Neural cell (in vitro differentiated cells): ENCODE results near the gene RETREG1. TPM values are rescaled to one million over a fixed set of nuclear protein-coding genes. Genes with fewer than 3 reads are reported as not detected.

Experiments
- H2AFZ ChIP-seq: fragments of 200-600, 300-800 bp; sonication (generic), shearing (Covaris generic); 2 replicates; pipeline ENCODE4 v1.6.0; 2014; ENCODE audit warnings: low read depth, mild to moderate bottlenecking, antibody characterized with exemption, low read length, moderate library complexity
- H3F3A ChIP-seq: fragments of 200-600 bp; shearing (Covaris generic); 2 replicates; pipeline ENCODE4 v1.6.1; 2016; ENCODE audit warnings: mild to moderate bottlenecking, moderate library complexity, mixed read lengths, antibody characterized with exemption, low read length; ENCODE audit not compliant: insufficient read depth, poor library complexity, severe bottlenecking
- H3K27ac ChIP-seq: fragments of 200-600, 300-800 bp; sonication (generic), shearing (Covaris generic); 2 replicates; pipeline ENCODE4 v1.5.1; 2014; ENCODE audit warnings: mild to moderate bottlenecking, low read length, moderate library complexity
- H3K27me3 ChIP-seq: fragments of 300-800, 200-600 bp; sonication (generic), shearing (Covaris generic); 2 replicates; pipeline ENCODE4 v1.6.0; 2014; ENCODE audit warnings: mild to moderate bottlenecking, low read depth, low read length, moderate library complexity; ENCODE audit not compliant: insufficient read depth
- H3K36me3 ChIP-seq: fragments of 300-800, 200-600 bp; sonication (generic), shearing (Covaris generic); 2 replicates; pipeline ENCODE4 v1.5.1; 2014; ENCODE audit warnings: mild to moderate bottlenecking, antibody characterized with exemption, low read length, moderate library complexity; ENCODE audit not compliant: insufficient read depth
- H3K4me2 ChIP-seq: fragments of 300-800, 200-600 bp; sonication (generic), shearing (Covaris generic); 2 replicates; pipeline ENCODE4 v1.6.0; 2014; ENCODE audit warnings: mild to moderate bottlenecking, low read length
- H3K4me3 ChIP-seq: fragments of 300-800, 200-600 bp; sonication (generic), shearing (Covaris generic); 2 replicates; pipeline ENCODE4 v1.5.1; 2014; ENCODE audit warnings: mild to moderate bottlenecking, low read length, moderate library complexity
- H3K79me2 ChIP-seq: fragments of 200-600 bp; shearing (Covaris generic); replicated peaks from 2 replicates; pipeline ENCODE4 v1.6.0; 2014; ENCODE audit warnings: mild to moderate bottlenecking, low read length, moderate library complexity; ENCODE audit not compliant: insufficient read depth
- H3K9ac ChIP-seq: fragments of 300-800, 200-600 bp; sonication (generic), shearing (Covaris generic); 2 replicates; pipeline ENCODE4 v1.6.1; 2016; ENCODE audit warnings: mild to moderate bottlenecking, low read length, mixed read lengths
- H3K9me2 ChIP-seq: fragments of 200-600 bp; shearing (Covaris generic); 2 replicates; pipeline ENCODE4 v1.6.1; 2016; ENCODE audit warnings: mild to moderate bottlenecking, low read length, mixed read lengths; ENCODE audit not compliant: insufficient read depth
- H3K9me3 ChIP-seq: fragments of 200-600, 300-800 bp; sonication (generic), shearing (Covaris generic); 2 replicates; pipeline ENCODE4 v1.6.1; 2016; ENCODE audit warnings: mild to moderate bottlenecking, mixed run types, low read length, moderate library complexity, mixed read lengths
- H4K20me1 ChIP-seq: fragments of 200-600 bp; shearing (Covaris generic); 2 replicates; pipeline ENCODE4 v1.6.1; 2016; ENCODE audit warnings: mild to moderate bottlenecking, mixed run types; ENCODE audit not compliant: insufficient read depth
- CTCF ChIP-seq: fragments of 450-650 bp; IDR thresholded peaks from 2 replicates; pipeline ENCODE4 v1.5.1; 2014; ENCODE audit warnings: antibody characterized with exemption, mild to moderate bottlenecking, moderate library complexity; ENCODE audit not compliant: poor library complexity, severe bottlenecking
- EP300 ChIP-seq: fragments of 450-650 bp; conservative IDR thresholded peaks from 2 replicates; pipeline ENCODE4 v1.6.1; 2014; ENCODE audit warnings: antibody characterized with exemption, mild to moderate bottlenecking, moderate library complexity; ENCODE audit not compliant: poor library complexity, severe bottlenecking
- POLR2AphosphoS5 ChIP-seq: IDR thresholded peaks from 2 replicates; pipeline ENCODE4 v1.6.1; 2012
- REST ChIP-seq: IDR thresholded peaks from 2 replicates; pipeline ENCODE4 v1.6.1; 2012; ENCODE audit warnings: borderline replicate concordance
- TAF1 ChIP-seq: IDR thresholded peaks from 2 replicates; pipeline ENCODE4 v1.6.1; 2012; ENCODE audit warnings: low read depth
- polyA plus RNA-seq: library from polyadenylated mRNA; depleted of rRNA; stranded (reverse); fragments of >200 nt; gene quantifications from 2 replicates; pipeline ENCODE4 v1.2.3, GENCODE V29; 2014

RETREG1 gene
- polyA plus RNA-seq, 1 donor from 2014 or later, result 25.4 TPM

GRCh38 chr5:16577677-16578076 is 39.1 kb downstream of the RETREG1 start:
- no peak overlapping the region for H3K27ac ChIP-seq

GRCh38 chr5:16574789-16575721 is 41.7 kb downstream of the RETREG1 start:
- Histone ChIP-seq H3K27me3 (no peaks in the 10 kb centered on the region), H3K4me2 (no peak overlapping the region), H3K79me2 (no peaks in the 10 kb centered on the region), H3K9me2 (no peaks in the 10 kb centered on the region), H4K20me1 (no peaks in the 10 kb centered on the region), H3K9ac (no peak overlapping the region), H3K4me3 (no peak overlapping the region), H2AFZ (no peak overlapping the region), H3F3A (no peaks in the 10 kb centered on the region), H3K9me3 (no peaks in the 10 kb centered on the region), H3K36me3 (no peaks in the 10 kb centered on the region), H3K27ac (no peak overlapping the region)
- no peak for TF ChIP-seq POLR2AphosphoS5
- no peak for TF ChIP-seq CTCF

More at GRCh38 chr5:16577677-16578076, 39.1 kb downstream of the RETREG1 start:
- Histone ChIP-seq H3K4me3 (no peak overlapping the region), H3K36me3 (no peaks in the 10 kb centered on the region), H3K9me3 (no peaks in the 10 kb centered on the region), H2AFZ (no peak overlapping the region), H3K27me3 (no peaks in the 10 kb centered on the region), H4K20me1 (no peaks in the 10 kb centered on the region), H3K79me2 (no peaks in the 10 kb centered on the region), H3F3A (no peaks in the 10 kb centered on the region), H3K9me2 (no peaks in the 10 kb centered on the region), H3K9ac (no peak overlapping the region), H3K4me2 (no peak overlapping the region)
- TF ChIP-seq TAF1 (no peak), CTCF (no peak), REST (no peak), EP300 (no peak), POLR2AphosphoS5 (no peak)
